Measurements from ENCODE around the gene LRRC37A3.

- TF ChIP-seq EZH2 (IDR thresholded peaks at IDR 0.05; ENCODE audit: insufficient read depth, low read length) (no peak), CTCF (IDR thresholded peaks at IDR 0.05; ENCODE audit: insufficient read depth, low read depth, low read length) (no peak)
Observed at GRCh38 chr17:64947152-64947551, 27.9 kb upstream of the LRRC37A3 start.

All from astrocyte (in vitro differentiated cells and primary cell).